MM.1S (cell line): ENCODE measurements around the gene MOB2.

Experiments used
- DNase-seq: peaks from one replicate; pipeline ENCODE4 v3.0.0-alpha.2; 2015
- H2AFZ ChIP-seq: fragments of 300-600 bp; sonication (generic); 2 replicates; pipeline ENCODE4 v1.6.0; 2016; ENCODE audit warnings: antibody characterized with exemption, low read length
- H3F3A ChIP-seq: fragments of 300-600 bp; sonication (generic); 2 replicates; pipeline ENCODE4 v1.6.1; 2016; ENCODE audit warnings: mild to moderate bottlenecking, antibody characterized with exemption, low read length, moderate library complexity, mixed read lengths; ENCODE audit not compliant: insufficient read depth
- H3K27ac ChIP-seq: fragments of 300-600 bp; sonication (generic); 2 replicates; pipeline ENCODE4 v1.5.1; 2016; ENCODE audit warnings: mild to moderate bottlenecking, low read length
- H3K27me3 ChIP-seq: fragments of 300-600 bp; sonication (generic); replicated peaks from 2 replicates; pipeline ENCODE4 v1.6.0; 2016; ENCODE audit warnings: low read length; ENCODE audit not compliant: insufficient read depth
- H3K36me3 ChIP-seq: fragments of 300-600 bp; sonication (generic); replicated peaks from 2 replicates; pipeline ENCODE4 v1.6.1; 2016; ENCODE audit warnings: mild to moderate bottlenecking, low read length, mixed read lengths; ENCODE audit not compliant: insufficient read depth
- H3K4me1 ChIP-seq: fragments of 300-600 bp; sonication (generic); 2 replicates; pipeline ENCODE4 v1.6.1; 2016; ENCODE audit warnings: low read length, mixed read lengths
- H3K4me2 ChIP-seq: fragments of 300-600 bp; sonication (generic); 2 replicates; pipeline ENCODE4 v1.6.0; 2016; ENCODE audit warnings: low read depth, low read length
- H3K4me3 ChIP-seq: fragments of 300-600 bp; sonication (generic); 2 replicates; pipeline ENCODE4 v1.5.1; 2016; ENCODE audit warnings: low read length, mixed read lengths
- H3K79me2 ChIP-seq: fragments of 300-600 bp; sonication (generic); 2 replicates; pipeline ENCODE4 v1.6.1; 2016; ENCODE audit warnings: mixed run types, low read length, mixed read lengths
- H3K9ac ChIP-seq: fragments of 300-600 bp; sonication (generic); 2 replicates; pipeline ENCODE4 v1.6.1; 2016; ENCODE audit warnings: low read length, mixed read lengths
- H3K9me2 ChIP-seq: fragments of 300-600 bp; sonication (generic); replicated peaks from 2 replicates; pipeline ENCODE4 v1.6.1; 2016; ENCODE audit warnings: mild to moderate bottlenecking, low read length, mixed read lengths; ENCODE audit not compliant: insufficient read depth
- H3K9me3 ChIP-seq: fragments of 300-600 bp; sonication (generic); replicated peaks from 2 replicates; pipeline ENCODE4 v1.6.1; 2016; ENCODE audit warnings: mild to moderate bottlenecking, low read length, mixed read lengths; ENCODE audit not compliant: insufficient read depth
- H4K20me1 ChIP-seq: fragments of 300-600 bp; sonication (generic); 2 replicates; pipeline ENCODE4 v1.6.1; 2016; ENCODE audit warnings: mild to moderate bottlenecking, low read length, moderate library complexity, mixed read lengths; ENCODE audit not compliant: insufficient read depth
- CTCF ChIP-seq: fragments of 300-600 bp; sonication (generic); IDR thresholded peaks from 2 replicates; pipeline ENCODE4 v1.5.1; 2016; ENCODE audit warnings: antibody characterized with exemption, low read length, mixed read lengths
- EZH2 ChIP-seq: fragments of 300-600 bp; sonication (generic); optimal IDR thresholded peaks from 2 replicates; pipeline ENCODE3; 2017; ENCODE audit warnings: low read depth, mild to moderate bottlenecking, antibody characterized with exemption, low read length, mixed read lengths
- EZH2phosphoT487 ChIP-seq: fragments of 300-600 bp; sonication (generic); IDR thresholded peaks from 2 replicates; pipeline ENCODE4 v1.6.1; 2018; ENCODE audit warnings: antibody characterized with exemption, low read length

Gene MOB2

GRCh38 chr11:1483445-1483961 lies 3.1 kb downstream of the MOB2 start:
- Histone ChIP-seq H3K36me3 (no peaks in the 10 kb centered on the region), H3K4me3 (no peak overlapping the region), H3K27ac (no peak overlapping the region), H3K9ac (no peak overlapping the region), H3K9me2 (no peaks in the 10 kb centered on the region), H2AFZ (no peak overlapping the region), H3K4me1 (no peaks in the 10 kb centered on the region), H3K27me3 (no peaks in the 10 kb centered on the region), H4K20me1 (no peaks in the 10 kb centered on the region), H3F3A (no peaks in the 10 kb centered on the region), H3K9me3 (no peaks in the 10 kb centered on the region), H3K4me2 (no peak overlapping the region), H3K79me2 (no peaks in the 10 kb centered on the region)
- no peak for TF ChIP-seq EZH2
- no peak for TF ChIP-seq EZH2phosphoT487
- TF ChIP-seq CTCF: no peak
- no peak for DNase-seq

- no peaks in the 10 kb centered on the region for H4K20me1 ChIP-seq
- no peaks in the 10 kb centered on the region for H3K9me3 ChIP-seq
- no peaks in the 10 kb centered on the region for H3F3A ChIP-seq
- no peaks in the 10 kb centered on the region for H3K27me3 ChIP-seq
- H3K4me1 ChIP-seq: no peaks in the 10 kb centered on the region
- H3K36me3 ChIP-seq: no peaks in the 10 kb centered on the region
- no peak for DNase-seq
- H3K27ac ChIP-seq: no peak overlapping the region
- TF ChIP-seq EZH2 (no peak), EZH2phosphoT487 (no peak), CTCF (no peak)
- H3K9me2 ChIP-seq: no peaks in the 10 kb centered on the region
- no peak overlapping the region for H2AFZ ChIP-seq
- H3K9ac ChIP-seq: no peak overlapping the region
- H3K4me3 ChIP-seq: no peak overlapping the region
- no peak overlapping the region for H3K4me2 ChIP-seq
- no peaks in the 10 kb centered on the region for H3K79me2 ChIP-seq
These were observed 3.8 kb downstream of the MOB2 start for GRCh38 chr11:1482581-1483444.

- H3K4me3 ChIP-seq: no peak overlapping the region
- no peak overlapping the region for H3K4me2 ChIP-seq
- TF ChIP-seq CTCF (no peak), EZH2phosphoT487 (no peak), EZH2 (no peak)
- H3K27ac ChIP-seq: no peak overlapping the region
- H2AFZ ChIP-seq: no peak overlapping the region
- no peaks in the 10 kb centered on the region for H3F3A ChIP-seq
- H3K9me2 ChIP-seq: no peaks in the 10 kb centered on the region
- no peaks in the 10 kb centered on the region for H3K9me3 ChIP-seq
- no peaks in the 10 kb centered on the region for H3K27me3 ChIP-seq
- H3K4me1 ChIP-seq: no peaks in the 10 kb centered on the region
- no peaks in the 10 kb centered on the region for H3K79me2 ChIP-seq
- no peak overlapping the region for H3K9ac ChIP-seq
- no peaks in the 10 kb centered on the region for H3K36me3 ChIP-seq
- no peaks in the 10 kb centered on the region for H4K20me1 ChIP-seq
- DNase-seq: no peak
These were observed 4.6 kb downstream of the MOB2 start for GRCh38 chr11:1481861-1482441.
